Epithelial cell of prostate (primary cell): ENCODE data around the gene FABP6.
A peak's percentile ranks its signal among the peaks of the same experiment; 100 is the strongest.
"Not testable (repeated sequence)": the region's sequence is repeated elsewhere in the genome, so short reads cannot be mapped to it uniquely, and the experiment has no call there.

Experiments
- DNase-seq: peaks from one replicate; pipeline ENCODE4 v3.0.0-alpha.2; 2011; ENCODE audit warnings: low read depth, low spot score
- H3K27ac ChIP-seq: fragments of 450-650 bp; 2 replicates; pipeline ENCODE4 v1.5.1; 2017; ENCODE audit warnings: mild to moderate bottlenecking

FABP6 gene

DNA sequence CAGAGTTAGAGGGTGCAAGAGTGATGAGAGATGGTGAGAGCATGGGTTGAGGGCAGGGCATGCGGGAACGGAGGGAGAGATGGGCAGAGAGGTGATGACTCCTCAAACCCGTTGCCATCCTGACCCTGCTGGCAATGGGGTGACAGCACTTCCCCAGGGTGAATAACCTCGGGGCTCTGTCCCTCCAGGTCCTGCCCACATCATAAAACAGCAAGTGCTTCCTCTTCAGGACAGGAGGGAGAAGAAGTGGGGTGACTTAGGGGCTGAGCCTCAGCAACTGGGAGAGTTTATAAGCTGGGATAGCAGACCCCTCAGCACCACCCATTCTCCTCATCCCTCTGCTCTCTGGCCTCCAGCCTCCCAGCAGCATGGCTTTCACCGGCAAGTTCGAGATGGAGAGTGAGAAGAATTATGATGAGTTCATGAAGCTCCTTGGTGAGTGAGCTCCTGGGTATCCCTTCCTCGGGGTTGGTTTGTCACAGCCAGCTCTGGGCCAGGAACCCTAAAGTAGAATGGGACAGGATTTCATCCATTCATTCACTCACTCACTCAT, at the start of gene FABP6:
TSS of gene FABP6 (plus strand) at position 317 of the 553 bp plus-strand sequence. CDS start at position 369, 52 bp downstream.
- H3K27ac ChIP-seq = peak within 1 kb of the TSS; percentile 51
- no peak for DNase-seq

GRCh38 chr5:160180931-160181330, 48.4 kb upstream of the FABP6 start:
- no peak overlapping the region for H3K27ac ChIP-seq
- no peak for DNase-seq

GRCh38 chr5:160181965-160182622, 47.2 kb upstream of the FABP6 start:
- no peak overlapping the region for H3K27ac ChIP-seq
- DNase-seq = no peak

GRCh38 chr5:160183075-160183474, 46.2 kb upstream of the FABP6 start:
- DNase-seq = peak; percentile 41
- H3K27ac ChIP-seq = no peak overlapping the region

- H3K27ac ChIP-seq = no peak overlapping the region
- no peak for DNase-seq
These were observed 43.5 kb upstream of the FABP6 start for GRCh38 chr5:160185626-160186360.

DNA sequence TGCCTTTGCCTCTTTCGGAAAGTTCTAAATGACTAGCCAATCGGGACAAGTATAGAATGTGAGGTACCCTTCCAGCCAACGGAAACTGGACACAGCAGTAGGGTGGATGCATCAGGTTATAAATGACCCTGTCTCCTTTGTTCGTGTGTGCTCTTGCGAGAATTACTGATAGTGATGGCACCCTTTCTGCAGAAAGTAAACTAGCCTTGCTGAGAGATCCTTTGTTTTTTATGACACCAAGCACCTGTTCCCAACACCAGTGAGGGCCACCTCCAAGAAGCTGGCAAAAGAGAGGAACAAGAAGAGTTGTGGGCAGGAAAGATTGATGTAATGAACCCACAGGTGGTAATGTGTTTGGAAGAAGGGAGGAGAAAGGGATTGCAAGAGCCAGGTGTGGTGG, 42.8 kb upstream of the FABP6 start:
- DNase-seq = no peak

DNA sequence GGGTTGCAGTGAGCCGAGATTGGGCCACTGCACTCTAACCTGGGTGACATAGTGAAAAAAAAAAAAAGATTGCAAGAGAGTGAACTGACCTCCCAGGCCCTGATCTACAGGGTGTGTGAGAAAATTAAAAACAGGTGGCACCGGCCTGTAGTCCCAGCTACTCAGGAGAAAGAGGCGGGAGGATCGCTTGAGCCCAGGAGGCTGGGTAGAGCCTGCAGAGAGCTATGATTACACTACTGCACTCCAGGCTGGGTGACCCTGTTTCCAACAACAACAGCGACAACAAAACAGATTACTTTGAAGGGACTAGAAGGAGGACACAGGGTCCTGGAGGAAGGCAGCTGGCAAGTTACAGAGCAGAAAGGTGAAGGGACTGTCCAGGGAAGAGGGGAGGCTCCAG, 42.2 kb upstream of the FABP6 start:
- no peak for DNase-seq

More for the DNA sequence above, 42.8 kb upstream of the FABP6 start:
- no peak overlapping the region for H3K27ac ChIP-seq

GRCh38 chr5:160188141-160189015, 40.9 kb upstream of the FABP6 start:
- DNase-seq = no peak
- H3K27ac ChIP-seq = no peak overlapping the region

More for the DNA sequence above, 42.2 kb upstream of the FABP6 start:
- H3K27ac ChIP-seq = no peak overlapping the region

DNA sequence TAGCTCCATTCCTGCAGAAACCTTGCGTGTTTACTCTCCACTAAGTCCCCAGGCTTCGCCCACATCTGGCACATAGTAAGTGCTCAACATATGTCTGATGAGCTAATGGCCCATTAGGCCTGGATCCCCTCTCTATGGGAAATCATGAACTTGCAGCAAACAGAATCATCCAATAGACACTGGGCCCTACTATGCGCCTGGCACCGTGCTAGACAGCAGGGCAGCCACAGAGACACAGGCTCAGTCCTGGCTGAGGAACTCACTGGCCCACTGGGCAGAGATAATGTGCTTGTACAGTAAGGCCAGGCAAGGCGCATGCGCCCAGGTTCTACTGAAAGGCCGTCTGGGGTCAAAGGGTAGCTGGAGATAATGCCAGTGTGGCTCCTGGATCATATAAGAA, 36.9 kb upstream of the FABP6 start:
- DNase-seq = no peak
- no peak overlapping the region for H3K27ac ChIP-seq

DNA sequence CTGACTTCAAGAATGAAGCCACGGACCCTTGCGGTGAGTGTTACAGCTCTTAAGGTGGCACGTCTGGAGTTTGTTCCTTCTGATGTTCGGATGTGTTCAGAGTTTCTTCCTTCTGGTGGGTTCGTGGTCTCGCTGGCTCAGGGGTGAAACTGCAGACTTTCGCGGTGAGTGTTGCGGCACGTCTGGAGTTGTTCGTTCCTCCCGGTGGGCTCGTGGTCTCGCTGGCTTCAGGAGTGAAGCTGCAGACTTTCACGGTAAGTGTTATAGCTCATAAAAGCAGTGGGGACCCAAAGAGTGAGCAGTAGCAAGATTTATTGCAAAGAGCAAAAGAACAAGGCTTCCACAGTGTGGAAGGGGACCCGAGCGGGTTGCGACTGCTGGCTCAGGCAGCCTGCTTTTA, 36.2 kb upstream of the FABP6 start:
- not testable (repeated sequence) for H3K27ac ChIP-seq

GRCh38 chr5:160193790-160194189, 35.5 kb upstream of the FABP6 start:
- DNase-seq, H3K27ac ChIP-seq: not testable (repeated sequence)

More for the DNA sequence above, 36.2 kb upstream of the FABP6 start:
- not testable (repeated sequence) for DNase-seq

DNA sequence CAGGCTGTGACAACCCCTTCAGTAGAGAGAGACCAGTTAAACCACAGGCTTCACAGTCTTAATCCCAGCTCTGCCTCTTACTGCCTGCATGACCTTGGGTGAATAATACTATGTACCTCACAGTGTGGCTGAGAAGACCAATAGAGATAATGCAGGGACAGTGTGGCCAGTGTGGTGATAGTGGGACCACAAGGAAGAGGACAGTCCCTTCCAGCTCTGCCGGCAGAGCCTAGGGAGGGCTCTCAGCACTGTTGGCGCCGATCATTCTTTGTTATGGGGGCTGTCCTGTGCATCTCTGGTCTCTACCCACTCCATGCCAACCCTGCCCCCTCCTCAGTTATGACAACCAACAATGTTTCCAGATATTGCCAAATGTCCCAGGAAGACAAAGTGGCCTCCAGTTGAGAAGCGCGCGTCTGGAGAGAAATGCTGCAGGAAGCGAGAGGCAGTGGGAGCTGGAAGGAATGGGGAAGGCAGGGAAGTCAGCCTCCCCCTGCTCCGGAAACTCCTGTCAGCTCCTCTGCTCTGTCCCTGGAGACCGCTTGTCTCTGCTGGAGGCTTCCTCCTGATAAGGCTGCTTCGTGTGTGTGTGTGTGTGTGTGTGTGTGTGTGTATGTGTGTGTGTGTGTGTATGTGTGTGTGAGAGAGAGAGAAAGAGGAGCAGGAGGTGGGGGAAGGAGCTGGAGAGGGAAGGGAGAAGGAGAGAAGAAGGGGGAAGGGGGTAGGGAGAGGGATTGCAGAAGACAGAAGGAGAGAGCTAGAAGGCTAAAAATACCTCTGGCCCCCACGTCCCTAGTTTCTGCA, 31.8 kb upstream of the FABP6 start:
- no peak overlapping the region for H3K27ac ChIP-seq
- no peak for DNase-seq

DNA sequence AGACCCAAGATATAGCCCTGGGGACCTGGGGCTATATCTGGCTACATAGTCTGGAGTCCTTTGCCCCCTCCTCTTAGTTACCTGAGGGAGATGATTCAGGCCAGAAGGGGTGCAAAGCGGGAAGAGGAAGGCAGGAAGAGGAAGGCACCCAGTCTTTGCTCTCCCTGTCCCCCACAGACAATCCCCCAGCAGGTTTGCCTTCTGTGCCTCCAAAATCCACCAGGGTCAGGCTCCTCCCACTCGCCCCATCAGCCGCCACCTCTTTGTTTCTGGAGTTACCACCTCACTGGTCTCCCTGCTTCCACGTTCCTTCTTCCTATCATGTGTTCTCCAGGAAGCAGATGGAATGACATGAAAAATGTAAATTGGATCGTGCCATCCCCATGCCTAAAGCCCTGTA, 31.2 kb upstream of the FABP6 start:
- no peak for DNase-seq
- H3K27ac ChIP-seq = no peak overlapping the region

DNA sequence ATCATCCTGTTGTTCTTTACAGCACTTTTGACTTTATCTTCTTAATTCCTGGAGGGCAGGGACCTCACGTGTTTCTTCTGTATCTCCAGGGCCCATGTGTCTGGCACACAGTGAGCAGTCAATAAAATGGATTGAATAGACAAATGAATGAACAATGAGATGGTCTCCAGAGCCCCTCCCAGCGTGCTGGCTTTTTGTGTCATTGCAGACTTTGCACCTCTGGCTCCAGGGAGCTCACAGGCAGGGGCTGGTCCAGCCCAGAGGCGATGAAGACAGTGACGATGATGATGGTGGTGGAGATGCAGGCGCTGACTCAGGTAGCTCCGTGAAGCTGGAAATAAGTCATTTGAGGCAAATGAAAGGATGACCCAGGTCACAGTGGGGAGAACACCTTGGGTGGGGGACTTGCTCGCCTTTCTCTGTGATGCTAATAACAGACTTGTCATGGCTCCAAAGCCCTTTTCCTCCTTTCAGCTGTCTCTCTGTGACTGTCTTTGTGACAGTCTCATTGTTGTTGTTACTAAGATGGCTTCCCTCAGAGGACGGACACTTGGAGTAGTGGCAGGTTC, 30.4 kb upstream of the FABP6 start:
- H3K27ac ChIP-seq = no peak overlapping the region
- no peak for DNase-seq

DNA sequence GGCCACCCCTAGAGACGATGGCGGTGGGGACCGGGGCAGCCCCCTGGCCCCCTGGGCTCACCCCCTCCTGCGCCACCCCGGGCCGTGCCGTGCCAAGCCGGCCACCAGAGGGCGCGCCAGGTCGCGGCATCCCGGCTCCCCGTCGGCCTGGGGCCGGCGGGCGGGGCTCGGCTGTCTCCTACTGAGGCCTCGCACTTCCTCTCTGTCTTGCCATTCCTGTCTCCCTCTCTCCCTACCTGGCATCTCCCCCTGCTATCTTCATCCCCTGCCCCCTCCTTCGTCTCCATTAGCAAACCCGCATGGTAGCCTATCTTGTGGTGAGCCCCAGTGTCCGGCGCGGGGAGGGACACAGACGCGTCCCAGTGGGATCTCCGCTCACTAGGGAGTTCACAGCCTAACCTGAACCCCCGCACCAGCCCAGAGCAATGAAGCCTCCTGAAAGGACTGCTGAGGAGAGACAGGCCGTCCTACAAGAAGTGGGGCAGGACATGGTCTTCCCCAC, 29.8 kb upstream of the FABP6 start:
- no peak for DNase-seq
- no peak overlapping the region for H3K27ac ChIP-seq

DNA sequence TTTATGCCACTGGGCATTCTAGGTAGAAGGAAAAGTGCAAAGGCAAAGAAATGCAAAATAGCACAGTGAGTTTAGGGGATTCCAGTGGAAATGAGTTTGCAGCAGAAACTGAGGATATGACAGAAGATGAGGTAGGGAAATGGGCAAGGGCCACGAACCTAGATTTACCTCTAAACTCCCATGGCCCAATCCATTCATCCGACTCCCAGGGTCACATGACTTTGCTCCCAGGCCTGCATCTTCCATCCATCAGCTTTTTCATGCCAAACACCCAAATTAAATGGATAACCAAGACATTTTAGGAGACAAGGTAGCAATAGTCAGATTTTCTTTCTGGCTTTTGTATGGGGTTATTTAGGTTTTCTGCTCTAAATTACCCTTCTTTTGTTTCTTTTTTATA, 22.2 kb upstream of the FABP6 start:
- no peak for DNase-seq

DNA sequence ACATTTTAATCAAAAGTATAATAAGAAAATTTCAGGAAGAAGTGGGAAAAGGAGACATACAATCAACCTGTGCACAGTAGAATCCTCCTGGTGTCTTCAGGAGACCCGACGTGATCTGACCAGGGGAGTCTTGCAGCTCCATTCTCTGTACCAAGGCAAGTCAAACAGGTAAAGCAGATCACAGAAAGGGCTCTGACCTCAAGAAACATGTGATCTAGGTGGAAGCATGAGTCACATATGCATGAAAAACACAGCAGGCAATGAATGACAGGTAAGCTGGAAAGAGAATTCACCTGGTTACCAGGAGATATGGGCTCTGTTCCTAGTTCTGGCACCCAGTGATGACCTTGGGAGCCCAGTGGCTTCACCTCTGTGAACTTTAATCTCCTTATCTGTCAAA, 19.4 kb upstream of the FABP6 start:
- peak; percentile 67 for DNase-seq
- H3K27ac ChIP-seq = no peak overlapping the region

More for the DNA sequence above, 22.2 kb upstream of the FABP6 start:
- no peak overlapping the region for H3K27ac ChIP-seq

- DNase-seq = no peak
- H3K27ac ChIP-seq = no peak overlapping the region
These were observed 18.7 kb upstream of the FABP6 start for GRCh38 chr5:160210606-160211005.

DNA sequence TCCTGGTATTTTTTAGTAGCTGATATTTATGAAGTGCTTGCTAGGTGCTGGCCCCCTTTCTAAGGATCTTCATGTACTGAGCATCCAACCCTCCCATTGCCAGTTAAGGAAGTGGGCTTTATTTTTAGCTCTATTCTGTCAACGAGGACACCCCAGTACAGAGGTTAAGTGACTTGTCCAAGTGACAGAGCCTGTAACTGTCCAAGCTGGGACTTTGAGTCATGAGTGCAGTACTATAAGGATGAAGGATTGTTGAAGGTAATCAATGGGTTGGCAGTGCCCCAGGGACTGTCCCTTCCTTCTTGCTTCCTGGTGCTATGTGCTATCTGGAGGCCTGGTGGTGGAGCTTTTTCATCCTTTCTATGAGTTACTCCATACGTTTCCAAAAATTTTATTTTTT, 18.0 kb upstream of the FABP6 start:
- DNase-seq = no peak
- H3K27ac ChIP-seq = no peak overlapping the region
